Measurements from ENCODE around the gene MOB1A. TPM values are rescaled to one million over a fixed set of nuclear protein-coding genes. Genes with fewer than 3 reads are reported as not detected.

The MOB1A gene
- polyA plus RNA-seq, 1 donor (not counting 4 experiments of a cell fraction or from before 2014, with no cell fraction given) = 92.4 TPM

DNA sequence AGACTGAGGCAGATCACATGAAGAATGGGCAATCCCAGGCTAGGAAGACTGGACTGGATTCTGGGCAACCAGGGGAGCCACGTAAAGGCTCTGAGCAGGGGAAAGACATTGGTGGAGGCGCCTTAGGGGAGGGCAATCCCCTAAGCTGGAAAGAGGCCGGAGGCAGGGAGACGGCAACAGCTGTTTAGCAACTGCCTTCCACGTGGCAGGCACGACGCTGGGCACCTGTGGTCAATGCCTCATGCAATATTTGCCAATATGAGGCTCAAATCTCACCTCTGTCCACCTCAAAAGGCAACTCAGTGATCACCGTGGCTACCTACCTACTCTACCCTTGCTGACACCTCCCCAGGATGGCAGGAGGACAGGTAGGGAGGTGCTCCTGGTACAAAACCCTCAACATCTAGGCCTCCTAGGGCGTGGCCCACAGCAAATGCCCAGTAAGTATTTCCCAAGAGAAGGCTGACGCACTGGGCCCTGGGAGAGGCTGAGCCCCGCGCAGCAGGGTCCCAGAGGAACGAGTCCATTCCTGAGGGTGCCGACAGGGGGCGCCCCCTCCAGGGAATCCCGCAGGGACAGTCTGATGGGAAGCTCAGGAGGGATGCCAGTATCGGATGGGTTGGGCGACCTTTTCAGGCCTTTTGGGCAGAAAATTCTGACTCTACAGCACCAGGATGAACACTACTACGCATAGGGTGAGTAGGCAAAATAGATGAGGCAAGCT is 39.9 kb downstream of the MOB1A start:
- Histone ChIP-seq H4K20me1 (ENCODE audit: control insufficient read depth, extremely low read depth, insufficient read depth, low read length) (no peaks in the 10 kb centered on the region), H3K9me3 (ENCODE audit: control insufficient read depth, low read depth, low read length) (no peaks in the 10 kb centered on the region), H2AFZ (ENCODE audit: control insufficient read depth, low read length) (no peak overlapping the region), H3K9me1 (ENCODE audit: control insufficient read depth, extremely low read depth, insufficient read depth, low read length) (no peaks in the 10 kb centered on the region), H3K9ac (ENCODE audit: control insufficient read depth, extremely low read depth, insufficient read depth, low read length) (no peak overlapping the region), H3K27me3 (ENCODE audit: control insufficient read depth, extremely low read depth, insufficient read depth, low read length) (no peaks in the 10 kb centered on the region), H3K27ac (ENCODE audit: control insufficient read depth, insufficient read depth, low read length) (no peak overlapping the region), H3K4me2 (ENCODE audit: control insufficient read depth, extremely low read depth, insufficient read depth, low read depth, low read length) (no peak overlapping the region), H3K4me3 (ENCODE audit: control insufficient read depth in 2 of 3, extremely low read depth in 1 of 3, insufficient read depth in 2 of 3, low read depth in 1 of 3, low read length in 3 of 3) (no peak overlapping the region), H3K36me3 (ENCODE audit: control insufficient read depth in 2 of 2, extremely low read depth in 1 of 2, insufficient read depth in 2 of 2, low read length in 2 of 2) (peaks cover 16 to 19% of the 10 kb centered on the region in 2 experiments), H3K79me2 (ENCODE audit: control insufficient read depth, insufficient read depth, low read length) (peaks cover 11% of the 10 kb centered on the region), H3K4me1 (ENCODE audit: control insufficient read depth, extremely low read depth, insufficient read depth, low read length) (no peaks in the 10 kb centered on the region)
- FAIRE-seq = no peak
- dilution Hi-C loops (cut with MboI; ENCODE audit: extremely low pct_ligation_motif_present, low sequenced_read_pairs) = no loop called here
- peak in 1 of 3 experiments; percentile 39 for TF ChIP-seq CTCF (optimal IDR thresholded peaks at IDR 0.05 in 1 of 3, IDR thresholded peaks at IDR 0.05 in 1 of 3, conservative IDR thresholded peaks at IDR 0.05 in 1 of 3; ENCODE audit: extremely low read depth in 1 of 3, insufficient read depth in 2 of 3, low read length in 3 of 3)
- TF ChIP-seq EZH2 (IDR thresholded peaks at IDR 0.05; ENCODE audit: low read length) = no peak
- no peak for DNase-seq (ENCODE audit: low read depth, low spot score)

- TF ChIP-seq CTCF (optimal IDR thresholded peaks at IDR 0.05 in 1 of 3, IDR thresholded peaks at IDR 0.05 in 1 of 3, conservative IDR thresholded peaks at IDR 0.05 in 1 of 3; ENCODE audit: extremely low read depth in 1 of 3, insufficient read depth in 2 of 3, low read length in 3 of 3) = no peak
- no peak for TF ChIP-seq EZH2 (IDR thresholded peaks at IDR 0.05; ENCODE audit: low read length)
- Histone ChIP-seq H3K27me3 (ENCODE audit: control insufficient read depth, extremely low read depth, insufficient read depth, low read length) (no peaks in the 10 kb centered on the region), H3K9ac (ENCODE audit: control insufficient read depth, extremely low read depth, insufficient read depth, low read length) (no peak overlapping the region), H3K4me3 (ENCODE audit: control insufficient read depth in 2 of 3, extremely low read depth in 1 of 3, insufficient read depth in 2 of 3, low read depth in 1 of 3, low read length in 3 of 3) (no peak overlapping the region), H3K9me1 (ENCODE audit: control insufficient read depth, extremely low read depth, insufficient read depth, low read length) (no peaks in the 10 kb centered on the region), H2AFZ (ENCODE audit: control insufficient read depth, low read length) (no peak overlapping the region), H3K4me1 (ENCODE audit: control insufficient read depth, extremely low read depth, insufficient read depth, low read length) (no peaks in the 10 kb centered on the region), H3K4me2 (ENCODE audit: control insufficient read depth, extremely low read depth, insufficient read depth, low read depth, low read length) (no peak overlapping the region), H3K27ac (ENCODE audit: control insufficient read depth, insufficient read depth, low read length) (no peak overlapping the region), H3K79me2 (ENCODE audit: control insufficient read depth, insufficient read depth, low read length) (peaks cover 11% of the 10 kb centered on the region), H4K20me1 (ENCODE audit: control insufficient read depth, extremely low read depth, insufficient read depth, low read length) (no peaks in the 10 kb centered on the region), H3K36me3 (ENCODE audit: control insufficient read depth in 2 of 2, extremely low read depth in 1 of 2, insufficient read depth in 2 of 2, low read length in 2 of 2) (peaks cover 18 to 19% of the 10 kb centered on the region in 2 experiments), H3K9me3 (ENCODE audit: control insufficient read depth, low read depth, low read length) (no peaks in the 10 kb centered on the region)
- FAIRE-seq (no peak), DNase-seq (ENCODE audit: low read depth, low spot score) (no peak)
- dilution Hi-C loops (cut with MboI; ENCODE audit: extremely low pct_ligation_motif_present, low sequenced_read_pairs) = no loop called here
These were observed 40.8 kb downstream of the MOB1A start for GRCh38 chr2:74137651-74138599.

Measured in keratinocyte (primary cell).